GM12872 (cell line): ENCODE data around the gene KCNA2.

Source experiments
- CTCF ChIP-seq: IDR thresholded peaks from 3 replicates; pipeline ENCODE4 v1.5.1; 2011; ENCODE audit warnings: low read depth, mild to moderate bottlenecking, low read length, moderate library complexity; ENCODE audit not compliant: insufficient read depth

Gene KCNA2

DNA sequence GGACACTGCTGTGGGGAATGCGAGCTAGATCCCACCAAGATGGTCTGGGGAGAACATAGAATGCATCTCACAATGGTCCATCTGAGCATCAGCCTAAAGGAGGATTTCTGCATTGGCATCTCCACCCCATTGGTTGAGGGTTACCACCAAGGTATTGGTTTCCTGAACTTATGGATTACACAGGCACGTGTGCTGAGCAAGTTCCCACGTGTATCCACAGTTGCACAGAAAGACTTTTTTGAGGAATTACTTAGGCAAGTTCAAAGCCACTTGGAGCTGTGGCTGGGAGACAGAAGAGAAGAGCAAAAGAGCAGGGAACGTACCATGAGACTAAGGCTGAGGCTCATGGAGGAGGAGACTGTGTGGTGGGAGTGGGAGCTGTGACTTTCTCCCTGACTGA, 43.1 kb downstream of the KCNA2 start:
- TF ChIP-seq CTCF: no peak

- no peak for TF ChIP-seq CTCF
Observed at GRCh38 chr1:110561596-110561995, 44.6 kb downstream of the KCNA2 start.

DNA sequence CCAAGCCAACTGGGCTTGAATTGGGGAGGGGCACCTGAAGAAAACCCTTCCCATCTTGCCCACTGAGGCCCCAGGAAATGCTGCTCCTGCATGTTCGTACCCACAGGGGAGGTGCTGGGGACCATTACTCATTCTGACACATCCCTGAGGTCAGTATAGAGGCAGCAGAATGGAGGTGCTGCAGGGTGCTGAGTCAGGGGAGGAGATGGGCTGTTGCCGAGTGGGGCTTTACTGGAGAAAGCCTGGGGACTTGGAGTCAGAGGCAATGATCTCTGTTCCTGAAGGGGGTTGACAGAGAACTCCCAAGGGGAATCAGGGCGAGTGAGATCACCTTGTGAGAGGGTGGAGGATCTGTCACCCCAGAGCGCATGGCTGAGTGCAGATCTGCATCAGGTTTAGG, 47.0 kb downstream of the KCNA2 start:
- TF ChIP-seq CTCF: no peak

DNA sequence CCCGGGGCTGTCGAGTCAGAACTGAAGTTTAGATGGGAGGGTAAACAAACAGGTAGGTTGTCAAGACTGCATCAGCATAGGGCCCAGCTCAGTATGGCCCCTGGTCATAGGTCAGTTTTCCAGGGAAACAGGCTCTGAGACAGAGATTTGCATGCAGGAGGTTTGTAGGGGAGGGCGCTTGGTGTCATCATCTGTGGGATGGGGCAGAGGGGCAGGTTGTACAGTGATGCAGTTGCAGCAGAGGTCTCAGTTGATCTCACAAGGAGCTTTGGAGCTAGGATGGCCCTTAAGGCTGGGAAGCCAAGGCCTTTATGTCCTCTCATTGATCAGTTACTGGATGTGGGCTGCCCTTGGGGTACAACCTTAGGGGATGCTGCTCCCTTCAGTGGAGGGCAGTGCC, 48.7 kb downstream of the KCNA2 start:
- no peak for TF ChIP-seq CTCF

- TF ChIP-seq CTCF: no peak
Observed at GRCh38 chr1:110556471-110556807, 49.7 kb downstream of the KCNA2 start.

DNA sequence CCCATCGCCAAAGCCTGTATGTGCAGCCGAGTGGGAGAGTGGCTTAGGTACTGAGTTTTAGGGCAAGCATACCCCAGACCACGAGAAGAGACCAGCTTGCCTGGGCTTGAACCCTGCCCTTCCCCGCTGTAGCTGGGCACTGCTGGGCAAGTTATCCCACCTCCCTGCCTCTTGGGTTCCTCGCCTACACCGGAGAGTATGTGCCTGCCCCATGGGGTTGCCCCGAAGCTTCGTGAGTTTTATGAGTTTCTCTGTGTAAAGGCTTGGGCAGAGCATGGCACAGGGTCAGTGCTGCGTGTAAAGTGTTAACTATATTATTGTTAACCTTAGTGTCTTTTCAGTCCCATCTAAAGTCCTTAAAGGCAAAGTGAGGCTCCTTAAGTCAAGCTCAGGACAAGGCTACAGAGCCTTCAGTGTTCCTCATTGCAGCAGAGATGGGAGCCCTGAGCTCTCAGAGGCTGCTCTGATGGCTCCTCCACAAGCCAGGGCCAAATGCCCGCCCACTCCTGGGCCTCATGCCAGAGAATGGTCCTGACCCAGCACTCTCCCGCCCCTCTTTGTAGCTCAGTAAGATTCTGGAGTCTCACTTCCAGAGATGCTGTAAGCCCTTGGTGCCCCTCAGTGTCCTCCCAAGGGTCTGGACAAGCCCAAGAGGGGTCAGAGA, 50.2 kb downstream of the KCNA2 start:
- TF ChIP-seq CTCF: no peak

DNA sequence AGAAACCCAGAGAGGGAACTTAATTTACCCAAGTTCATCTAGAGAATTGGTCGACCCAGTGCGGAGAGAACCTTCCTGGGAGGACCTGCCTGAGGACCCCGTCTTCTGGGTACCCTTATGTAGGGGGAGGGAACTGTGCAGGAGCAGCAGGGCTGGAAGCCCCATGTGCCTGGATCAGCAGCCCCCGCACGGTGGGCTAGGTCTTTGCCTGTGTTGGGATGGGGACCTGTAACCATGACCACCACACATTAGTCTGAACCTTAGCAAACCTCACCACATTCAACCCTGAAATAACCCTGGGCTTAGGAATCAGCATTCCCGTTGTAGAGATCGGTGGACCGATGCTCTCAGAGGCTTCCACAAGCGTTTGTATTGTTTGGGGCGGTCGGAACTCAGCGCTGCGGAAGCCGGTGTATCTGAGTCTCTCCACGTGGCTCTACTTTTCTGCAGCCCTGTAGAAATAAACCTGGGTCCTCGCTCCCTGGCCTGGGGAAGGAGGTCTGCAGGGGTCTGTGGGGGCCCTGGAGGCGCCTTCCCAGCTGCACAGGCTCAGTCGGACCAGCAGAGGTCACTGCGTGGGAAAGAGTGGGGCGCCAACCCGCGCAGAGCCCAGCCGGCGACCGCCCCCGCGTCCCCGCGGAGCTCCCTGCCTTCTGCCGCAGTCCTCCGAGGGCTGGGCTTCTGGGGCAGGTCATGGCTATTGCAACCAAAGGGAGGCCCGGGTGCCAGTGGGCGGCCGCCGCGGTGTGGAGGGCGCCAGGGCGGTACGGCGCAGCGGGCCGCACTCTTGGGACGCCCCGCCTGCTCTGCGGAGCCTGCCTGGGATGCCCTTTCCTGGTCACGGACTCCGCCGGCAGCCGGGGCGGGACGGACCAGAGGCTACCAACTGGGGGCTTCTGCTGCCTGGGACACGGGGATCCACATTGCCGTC, 51.0 kb downstream of the KCNA2 start:
- peak; percentile 66 for TF ChIP-seq CTCF
